Liver (tissue), 3 donors: ENCODE measurements around the gene CC2D1B.

Source experiments
- ATF3 ChIP-seq: IDR thresholded peaks from 2 replicates; pipeline ENCODE4 v1.6.1; 2016; ENCODE audit warnings: antibody characterized with exemption
- CTCF ChIP-seq: fragments of 150-350 bp; IDR thresholded peaks from 2 replicates; pipeline ENCODE4 v1.5.1; 2017; ENCODE audit warnings: improper control_type of control experiment, low read depth, low read length; ENCODE audit not compliant: missing input control
- GABPA ChIP-seq, 2 donors: IDR thresholded peaks in 1 of 2; conservative IDR thresholded peaks in 1 of 2; 2 replicates each; pipeline ENCODE4 v1.6.1; 2016; ENCODE audit warnings: antibody characterized with exemption in 2 of 2, mild to moderate bottlenecking in 1 of 2, moderate library complexity in 1 of 2
- HNF4G ChIP-seq: IDR thresholded peaks from 2 replicates; pipeline ENCODE4 v1.6.1; 2016; ENCODE audit warnings: antibody characterized with exemption
- JUND ChIP-seq, 2 donors: IDR thresholded peaks; 2 replicates each; pipeline ENCODE4 v1.6.1; 2016; ENCODE audit warnings: antibody characterized with exemption in 2 of 2
- MAX ChIP-seq: IDR thresholded peaks from 2 replicates; pipeline ENCODE4 v1.6.1; 2016; ENCODE audit warnings: antibody characterized with exemption
- RAD21 ChIP-seq, 2 donors: IDR thresholded peaks; 2 replicates each; pipeline ENCODE4 v1.6.1; 2016; ENCODE audit warnings: antibody characterized with exemption in 2 of 2, mild to moderate bottlenecking in 2 of 2
- REST ChIP-seq: IDR thresholded peaks from 2 replicates; pipeline ENCODE4 v1.6.1; 2016; ENCODE audit warnings: antibody characterized with exemption, mild to moderate bottlenecking
- SP1 ChIP-seq: IDR thresholded peaks from 2 replicates; pipeline ENCODE4 v1.6.1; 2018; ENCODE audit warnings: antibody characterized with exemption, mild to moderate bottlenecking
- TAF1 ChIP-seq: conservative IDR thresholded peaks from 2 replicates; pipeline ENCODE4 v1.6.1; 2016; ENCODE audit warnings: antibody characterized with exemption, mild to moderate bottlenecking
- YY1 ChIP-seq: IDR thresholded peaks from 2 replicates; pipeline ENCODE4 v1.6.1; 2016; ENCODE audit warnings: antibody characterized with exemption, mild to moderate bottlenecking
- ZBTB33 ChIP-seq: IDR thresholded peaks from 2 replicates; pipeline ENCODE4 v1.6.1; 2016; ENCODE audit warnings: antibody characterized with exemption
- donor health status: healthy.
- donor health status: healthy.

- TF ChIP-seq SP1 (no peak), CTCF (no peak), GABPA (IDR thresholded peaks at IDR 0.05 in 1 of 2, conservative IDR thresholded peaks at IDR 0.05 in 1 of 2) (no peak), YY1 (peak; percentile 46), HNF4G (no peak), TAF1 (no peak), RAD21 (IDR thresholded peaks at IDR 0.05) (peak in 1 of 2 donors; percentile 11), MAX (peak; percentile 18), ATF3 (peak; percentile 60), REST (no peak), ZBTB33 (peak; percentile 59), JUND (IDR thresholded peaks at IDR 0.05) (peak in 1 of 2 donors; percentile 43)
Observed at GRCh38 chr1:52345252-52345651, 20.8 kb downstream of the CC2D1B start.
